ENCODE data around the gene IFT122. TPM values are rescaled to one million over a fixed set of nuclear protein-coding genes. Genes with fewer than 3 reads are reported as not detected.

IFT122 gene
- total RNA-seq, 1 donor, result 21.4 TPM

GRCh38 chr3:129563332-129563731, 123.3 kb downstream of the IFT122 start:
- TF ChIP-seq CTCF (IDR thresholded peaks at IDR 0.05; ENCODE audit: insufficient read depth, low read length), result no peak
- no peak for DNase-seq (ENCODE audit: low read depth)
- no peak overlapping the region for H3K4me3 ChIP-seq (ENCODE audit: low read depth, low read length)

GRCh38 chr3:129563850-129564535, 124.0 kb downstream of the IFT122 start:
- no peak for TF ChIP-seq CTCF (IDR thresholded peaks at IDR 0.05; ENCODE audit: insufficient read depth, low read length)
- peak; percentile 35 for DNase-seq (ENCODE audit: low read depth)
- no peak overlapping the region for H3K4me3 ChIP-seq (ENCODE audit: low read depth, low read length)

- H3K4me3 ChIP-seq (ENCODE audit: low read depth, low read length), result no peak overlapping the region
- DNase-seq (ENCODE audit: low read depth), result no peak
- TF ChIP-seq CTCF (IDR thresholded peaks at IDR 0.05; ENCODE audit: insufficient read depth, low read length), result no peak
Observed at GRCh38 chr3:129564981-129565644, 125.1 kb downstream of the IFT122 start.

GRCh38 chr3:129565902-129566301, 125.9 kb downstream of the IFT122 start:
- no peak for DNase-seq (ENCODE audit: low read depth)
- H3K4me3 ChIP-seq (ENCODE audit: low read depth, low read length), result no peak overlapping the region
- no peak for TF ChIP-seq CTCF (IDR thresholded peaks at IDR 0.05; ENCODE audit: insufficient read depth, low read length)

GRCh38 chr3:129567176-129567705, 127.2 kb downstream of the IFT122 start:
- TF ChIP-seq CTCF (IDR thresholded peaks at IDR 0.05; ENCODE audit: insufficient read depth, low read length), result no peak
- no peak for DNase-seq (ENCODE audit: low read depth)
- H3K4me3 ChIP-seq (ENCODE audit: low read depth, low read length), result no peak overlapping the region

- H3K4me3 ChIP-seq (ENCODE audit: low read depth, low read length), result no peak overlapping the region
- DNase-seq (ENCODE audit: low read depth), result no peak
- TF ChIP-seq CTCF (IDR thresholded peaks at IDR 0.05; ENCODE audit: insufficient read depth, low read length), result no peak
Observed at GRCh38 chr3:129567939-129568338, 127.9 kb downstream of the IFT122 start.

Data from fibroblast of the aortic adventitia (primary cell).